ENCODE results near the gene ADGRV1. TPM values are rescaled to one million over a fixed set of nuclear protein-coding genes. Genes with fewer than 3 reads are reported as not detected.

Gene ADGRV1
- total and polyA plus RNA-seq, 9 of the 15 experiments (the other 6 are each of a cell fraction or from before 2014, with no cell fraction given), result 21.7 to 156 (median 58.2) TPM

GRCh38 chr5:90530736-90531487 is 27.7 kb upstream of the ADGRV1 start:
- no peaks in the 10 kb centered on the region for H3K9me1 ChIP-seq (ENCODE audit: control insufficient read depth, insufficient read depth, low read length)
- H3K9ac ChIP-seq (ENCODE audit: insufficient read depth in 1 of 2, low read depth in 2 of 2, low read length in 2 of 2), result peak overlapping the region in 1 of 2 experiments; percentile 88; a peak in 2 of 4 replicates
- peaks cover 35% of the 10 kb centered on the region for H3K79me2 ChIP-seq (ENCODE audit: control insufficient read depth, insufficient read depth, low read length)
- H2AFZ ChIP-seq (ENCODE audit: low read depth, low read length), result peak overlapping the region; percentile 99
- POLR2A ChIA-PET, result interaction anchor here (0.8 to 1.9 kb wide), 4 partner anchors 11 to 90 kb away, joined by 3 to 5 read pairs (median 4); no protein-coding TSS in a partner anchor
- peaks cover 4 to 18% of the 10 kb centered on the region in 2 experiments; a peak in 4 of 5 replicates for H3K4me1 ChIP-seq (replicated peaks in 1 of 2; ENCODE audit: control insufficient read depth in 2 of 2, insufficient read depth in 2 of 2, low read length in 2 of 2)
- intact Hi-C loops (cut with micrococcal nuclease), result loop anchor here (1.0 to 10.0 kb wide), 5 partner anchors 56 to 326 kb away; no protein-coding TSS in a partner anchor
- no TSS peak for BruUV-seq (replicated peaks)
- CTCF ChIA-PET (ENCODE audit: low intra/inter-chr PET ratio), result interaction anchor here (0.6 to 2.9 kb wide), 2 partner anchors 91 to 178 kb away, joined by 3 to 22 read pairs; no protein-coding TSS in a partner anchor
- peak overlapping the region; percentile 91 for H3K27ac ChIP-seq (ENCODE audit: extremely low read depth, low read depth, low read length)
- peak in 2 of 4 experiments; percentile 27 to 51 for DNase-seq (ENCODE audit: extremely low read depth in 1 of 4, low spot score in 3 of 4)
- WGBS (ENCODE audit: insufficient coverage, low coverage, missing lambda C conversion rate), result 29% methylated on average over 9 of the region's 9 CpGs
- no peaks in the 10 kb centered on the region for H3K27me3 ChIP-seq (ENCODE audit: control insufficient read depth in 2 of 2, insufficient read depth in 2 of 2, low read length in 2 of 2)
- peak overlapping the region; percentile 76 for H3K4me3 ChIP-seq
- no peaks in the 10 kb centered on the region for H3K9me3 ChIP-seq (replicated peaks; ENCODE audit: control insufficient read depth, insufficient read depth, low read depth, low read length)
- peaks cover 17% of the 10 kb centered on the region; the same call in 2 of the 3 replicates for H3K36me3 ChIP-seq (ENCODE audit: control insufficient read depth, insufficient read depth, low read length)
- ATAC-seq, result no peak
- no peak for FAIRE-seq
- peak overlapping the region; percentile 99 for H3K4me2 ChIP-seq (ENCODE audit: insufficient read depth, low read length)
- in situ Hi-C loops (cut with MboI), result no loop called here
- no peaks in the 10 kb centered on the region for H4K20me1 ChIP-seq (replicated peaks; ENCODE audit: control insufficient read depth, insufficient read depth, low read length)
- TF ChIP-seq MEIS2 (IDR thresholded peaks at IDR 0.05; ENCODE audit: partially characterized antibody) (peak; percentile 62), TOE1 (IDR thresholded peaks at IDR 0.05; ENCODE audit: borderline replicate concordance) (no peak), TOE1 (CRISPR knock-in tag; IDR thresholded peaks at IDR 0.05; ENCODE audit: borderline replicate concordance, low read depth) (no peak), ZBTB26 (CRISPR knock-in tag; IDR thresholded peaks at IDR 0.05) (no peak), ETV1 (tag; conservative IDR thresholded peaks at IDR 0.05; ENCODE audit: low read depth) (no peak), PKNOX1 (IDR thresholded peaks at IDR 0.05) (peak; percentile 38; the same call in 1 of the 2 replicates), PBX2 (CRISPR knock-in tag; IDR thresholded peaks at IDR 0.05; ENCODE audit: low read depth) (no peak), PBX2 (tag; conservative IDR thresholded peaks at IDR 0.05; ENCODE audit: low read depth) (peak; percentile 38; the same call in 1 of the 2 replicates), NFIC (IDR thresholded peaks at IDR 0.05) (peak; percentile 95), NFIX (CRISPR knock-in tag; IDR thresholded peaks at IDR 0.05; ENCODE audit: low read depth) (peak; percentile 65)

Measured in K562 (cell line).